ENCODE measurements around the gene E2F6. TPM values are rescaled to one million over a fixed set of nuclear protein-coding genes. Genes with fewer than 3 reads are reported as not detected.

Gene E2F6
- total and polyA plus RNA-seq, 2 experiments from 2014 or later, result 13.8 to 23.1 TPM

- peaks cover 24% of the 10 kb centered on the region for H3K27me3 ChIP-seq
- H3K79me2 ChIP-seq, result no peaks in the 10 kb centered on the region
- no peak overlapping the region for H3K4me2 ChIP-seq
- peaks cover 11% of the 10 kb centered on the region for H3K4me1 ChIP-seq (ENCODE audit: insufficient read depth)
- no peaks in the 10 kb centered on the region for H4K20me1 ChIP-seq (ENCODE audit: insufficient read depth, poor library complexity, severe bottlenecking)
- no peaks in the 10 kb centered on the region for H3K36me3 ChIP-seq (replicated peaks; ENCODE audit: insufficient read depth, low read depth)
- no peak overlapping the region for H3K27ac ChIP-seq
- DNase-seq (ENCODE audit: low spot score), result peak; percentile 94
- H3K9me2 ChIP-seq (replicated peaks; ENCODE audit: insufficient read depth), result no peaks in the 10 kb centered on the region
- 45% methylated on average over 2 of the region's 2 CpGs for WGBS (ENCODE audit: low lambda C conversion rate, missing lambda C conversion rate)
- H3K4me3 ChIP-seq, result no peak overlapping the region
- H2AFZ ChIP-seq, result no peak overlapping the region
- TF ChIP-seq EZH2phosphoT487 (IDR thresholded peaks at IDR 0.05; ENCODE audit: low read depth, severe bottlenecking, unreplicated experiment) (no peak), EZH2 (IDR thresholded peaks at IDR 0.05; ENCODE audit: borderline replicate concordance) (no peak)
- TF ChIP-seq, protein P1, sequence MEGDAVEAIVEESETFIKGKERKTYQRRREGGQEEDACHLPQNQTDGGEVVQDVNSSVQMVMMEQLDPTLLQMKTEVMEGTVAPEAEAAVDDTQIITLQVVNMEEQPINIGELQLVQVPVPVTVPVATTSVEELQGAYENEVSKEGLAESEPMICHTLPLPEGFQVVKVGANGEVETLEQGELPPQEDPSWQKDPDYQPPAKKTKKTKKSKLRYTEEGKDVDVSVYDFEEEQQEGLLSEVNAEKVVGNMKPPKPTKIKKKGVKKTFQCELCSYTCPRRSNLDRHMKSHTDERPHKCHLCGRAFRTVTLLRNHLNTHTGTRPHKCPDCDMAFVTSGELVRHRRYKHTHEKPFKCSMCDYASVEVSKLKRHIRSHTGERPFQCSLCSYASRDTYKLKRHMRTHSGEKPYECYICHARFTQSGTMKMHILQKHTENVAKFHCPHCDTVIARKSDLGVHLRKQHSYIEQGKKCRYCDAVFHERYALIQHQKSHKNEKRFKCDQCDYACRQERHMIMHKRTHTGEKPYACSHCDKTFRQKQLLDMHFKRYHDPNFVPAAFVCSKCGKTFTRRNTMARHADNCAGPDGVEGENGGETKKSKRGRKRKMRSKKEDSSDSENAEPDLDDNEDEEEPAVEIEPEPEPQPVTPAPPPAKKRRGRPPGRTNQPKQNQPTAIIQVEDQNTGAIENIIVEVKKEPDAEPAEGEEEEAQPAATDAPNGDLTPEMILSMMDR (IDR thresholded peaks at IDR 0.05; ENCODE audit: poor library complexity), result peak; percentile 94
- H3K9me3 ChIP-seq (ENCODE audit: low read depth), result no peaks in the 10 kb centered on the region
These were observed 12.0 kb upstream of the E2F6 start for GRCh38 chr2:11477994-11478393.

GRCh38 chr2:11473659-11474433, 7.9 kb upstream of the E2F6 start:
- WGBS (ENCODE audit: low lambda C conversion rate, missing lambda C conversion rate), result 71% methylated on average over 10 of the region's 10 CpGs
- no peaks in the 10 kb centered on the region for H3K4me1 ChIP-seq (ENCODE audit: insufficient read depth)
- H3K4me3 ChIP-seq, result no peak overlapping the region
- no peak overlapping the region for H3K4me2 ChIP-seq
- H2AFZ ChIP-seq, result no peak overlapping the region
- no peak for DNase-seq (ENCODE audit: low spot score)
- TF ChIP-seq EZH2phosphoT487 (IDR thresholded peaks at IDR 0.05; ENCODE audit: low read depth, severe bottlenecking, unreplicated experiment) (no peak), EZH2 (IDR thresholded peaks at IDR 0.05; ENCODE audit: borderline replicate concordance) (no peak)
- TF ChIP-seq, protein P1 (IDR thresholded peaks at IDR 0.05; ENCODE audit: poor library complexity), result no peak
- H3K36me3 ChIP-seq (replicated peaks; ENCODE audit: insufficient read depth, low read depth), result no peaks in the 10 kb centered on the region
- H3K27me3 ChIP-seq, result peaks cover 6% of the 10 kb centered on the region
- H3K9me3 ChIP-seq (ENCODE audit: low read depth), result no peaks in the 10 kb centered on the region
- H3K79me2 ChIP-seq, result no peaks in the 10 kb centered on the region
- no peak overlapping the region for H3K27ac ChIP-seq
- H4K20me1 ChIP-seq (ENCODE audit: insufficient read depth, poor library complexity, severe bottlenecking), result no peaks in the 10 kb centered on the region
- no peaks in the 10 kb centered on the region for H3K9me2 ChIP-seq (replicated peaks; ENCODE audit: insufficient read depth)

- TF ChIP-seq EZH2 (IDR thresholded peaks at IDR 0.05; ENCODE audit: borderline replicate concordance) (no peak), EZH2phosphoT487 (IDR thresholded peaks at IDR 0.05; ENCODE audit: low read depth, severe bottlenecking, unreplicated experiment) (no peak)
- TF ChIP-seq, protein P1 (IDR thresholded peaks at IDR 0.05; ENCODE audit: poor library complexity), result no peak
- Histone ChIP-seq H3K27ac (no peak overlapping the region), H3K36me3 (replicated peaks; ENCODE audit: insufficient read depth, low read depth) (no peaks in the 10 kb centered on the region), H2AFZ (no peak overlapping the region), H4K20me1 (ENCODE audit: insufficient read depth, poor library complexity, severe bottlenecking) (peaks cover 14% of the 10 kb centered on the region), H3K4me2 (no peak overlapping the region), H3K27me3 (no peaks in the 10 kb centered on the region), H3K9me3 (ENCODE audit: low read depth) (no peaks in the 10 kb centered on the region), H3K4me3 (no peak overlapping the region), H3K9me2 (replicated peaks; ENCODE audit: insufficient read depth) (no peaks in the 10 kb centered on the region), H3K4me1 (ENCODE audit: insufficient read depth) (peaks cover 14% of the 10 kb centered on the region), H3K79me2 (peaks cover 27% of the 10 kb centered on the region)
- WGBS (ENCODE audit: low lambda C conversion rate, missing lambda C conversion rate), result 79% methylated on average over 6 of the region's 6 CpGs
- DNase-seq (ENCODE audit: low spot score), result no peak
These were observed 1.8 kb upstream of the E2F6 start for GRCh38 chr2:11467749-11468148.
